SK-N-SH (cell line): ENCODE measurements around the gene ITGA2B. TPM values are rescaled to one million over a fixed set of nuclear protein-coding genes. Genes with fewer than 3 reads are reported as not detected.

ENCODE experiments used
- CTCF ChIA-PET: fragments of 300-600, 350-600 bp; formaldehyde crosslinking; extraction: SDS; loops from one replicate; lab custom pipeline; 2021; lab: Yijun Ruan, JAX
- POLR2A ChIA-PET: fragments of 350-600 bp; sonication (Branson Sonifier 250); formaldehyde crosslinking; extraction: SDS; loops from one replicate; lab custom pipeline; 2020; ENCODE audit warnings: antibody characterized with exemption, inconsistent platforms; lab: Yijun Ruan, JAX
- DNase-seq: peaks from one replicate; pipeline ENCODE4 v3.0.0; 2012
- H2AFZ ChIP-seq: fragments of 200-600 bp; sonication (generic); 2 replicates; pipeline ENCODE4 v1.8.1; 2016; ENCODE audit warnings: antibody characterized with exemption, mild to moderate bottlenecking, low read depth
- H3F3A ChIP-seq: fragments of 200-600 bp; sonication (generic); replicated peaks from 2 replicates; pipeline ENCODE3; 2016; ENCODE audit warnings: antibody characterized with exemption, mild to moderate bottlenecking; ENCODE audit not compliant: insufficient read depth
- H3K27ac ChIP-seq, 2 experiments: fragments of 200-500 bp in 1 of 2; fragments of 200-600 bp in 1 of 2; sonication (Bioruptor generic) in 1 of 2; sonication (generic), shearing (Covaris generic) in 1 of 2; 2 replicates each; pipeline versions ENCODE4 v1.5.1 to v1.6.1; 2014 to 2016; ENCODE audit warnings: low read depth in 2 of 2, inconsistent platforms in 1 of 2, low read length in 1 of 2, mild to moderate bottlenecking in 1 of 2, mixed read lengths in 1 of 2
- H3K27me3 ChIP-seq: fragments of 200-600 bp; sonication (generic), shearing (Covaris generic); 2 replicates; pipeline ENCODE4 v1.6.1; 2016; ENCODE audit warnings: mixed run types; ENCODE audit not compliant: insufficient read depth
- H3K36me3 ChIP-seq, 2 experiments: fragments of 200-500 bp in 1 of 2; fragments of 200-600 bp in 1 of 2; sonication (Bioruptor generic) in 1 of 2; sonication (generic) in 1 of 2; replicated peaks in 1 of 2; 2 replicates each; pipeline versions ENCODE3 to v1.5.1; 2014 to 2016; ENCODE audit warnings: low read length in 1 of 2, mild to moderate bottlenecking in 1 of 2; ENCODE audit not compliant: insufficient read depth in 2 of 2, control insufficient read depth in 1 of 2
- H3K4me1 ChIP-seq, 2 experiments: fragments of 200-500 bp in 1 of 2; fragments of 200-600 bp in 1 of 2; sonication (Bioruptor generic) in 1 of 2; sonication (generic), shearing (Covaris generic) in 1 of 2; 2 replicates each; pipeline versions ENCODE4 v1.5.1 to v1.6.1; 2014 to 2016; ENCODE audit warnings: low read depth in 1 of 2, low read length in 1 of 2, mixed run types in 1 of 2; ENCODE audit not compliant: insufficient read depth in 2 of 2, control insufficient read depth in 1 of 2
- H3K4me2 ChIP-seq: fragments of 200-600 bp; sonication (generic), shearing (Covaris generic); 2 replicates; pipeline ENCODE4 v1.6.1; 2017; ENCODE audit warnings: mixed run types
- H3K4me3 ChIP-seq, 2 experiments: fragments of 200-500 bp in 1 of 2; fragments of 200-600 bp in 1 of 2; sonication (Bioruptor generic) in 1 of 2; sonication (generic), shearing (Covaris generic) in 1 of 2; 2 replicates each; pipeline versions ENCODE4 v1.5.1 to v1.8.1; 2014 to 2016; ENCODE audit warnings: low read depth in 2 of 2, inconsistent platforms in 1 of 2, low read length in 1 of 2, mild to moderate bottlenecking in 1 of 2, mixed read lengths in 1 of 2, moderate library complexity in 1 of 2
- H3K79me2 ChIP-seq: fragments of 200-600 bp; sonication (generic); 2 replicates; pipeline ENCODE4 v1.8.1; 2017; ENCODE audit warnings: mild to moderate bottlenecking; ENCODE audit not compliant: insufficient read depth
- H3K9ac ChIP-seq: fragments of 200-600 bp; sonication (generic); 2 replicates; pipeline ENCODE4 v1.6.1; 2017; ENCODE audit warnings: mixed run types
- H3K9me2 ChIP-seq: fragments of 200-600 bp; sonication (generic); 2 replicates; pipeline ENCODE4 v1.6.1; 2017; ENCODE audit warnings: mixed run types
- H3K9me3 ChIP-seq: fragments of 200-600 bp; sonication (generic); 2 replicates; pipeline ENCODE4 v1.6.1; 2017; ENCODE audit warnings: mixed run types, mild to moderate bottlenecking, moderate library complexity
- H4K20me1 ChIP-seq: fragments of 200-600 bp; sonication (generic); 2 replicates; pipeline ENCODE4 v1.6.1; 2017; ENCODE audit warnings: mild to moderate bottlenecking, mixed run types; ENCODE audit not compliant: insufficient read depth
- ELF1 ChIP-seq: IDR thresholded peaks from 2 replicates; pipeline ENCODE4 v1.4.0; 2012
- EP300 ChIP-seq, 2 experiments: IDR thresholded peaks; 2 replicates each; pipeline versions ENCODE4 v1.4.0 to v1.6.1; 2012; ENCODE audit warnings: borderline replicate concordance in 1 of 2, low read depth in 1 of 2, low read length in 1 of 2
- EZH2phosphoT487 ChIP-seq: fragments of 200-600 bp; sonication (generic); IDR thresholded peaks from 2 replicates; pipeline ENCODE4 v1.6.1; 2017; ENCODE audit warnings: low read depth, mixed run types, mild to moderate bottlenecking, antibody characterized with exemption, moderate library complexity, borderline replicate concordance
- FOXM1 ChIP-seq: IDR thresholded peaks from 2 replicates; pipeline ENCODE4 v1.4.0; 2012; ENCODE audit warnings: low read depth, mild to moderate bottlenecking
- GABPA ChIP-seq: IDR thresholded peaks from 2 replicates; pipeline ENCODE4 v1.4.0; 2012; ENCODE audit warnings: low read depth, mild to moderate bottlenecking
- GATA2 ChIP-seq: sonication (generic); formaldehyde crosslinking; IDR thresholded peaks from 2 replicates; pipeline ENCODE4 v1.5.0; 2020; ENCODE audit warnings: mild to moderate bottlenecking, missing genetic modification reagents
- IRF3 ChIP-seq: fragments of 150-350 bp; IDR thresholded peaks from 2 replicates; pipeline ENCODE4 v1.6.1; 2016; ENCODE audit warnings: mild to moderate bottlenecking, low read depth, low read length
- JUND ChIP-seq: IDR thresholded peaks from 2 replicates; pipeline ENCODE4 v1.4.0; 2012
- MAX ChIP-seq: IDR thresholded peaks from 2 replicates; pipeline ENCODE4 v1.4.0; 2012; ENCODE audit warnings: low read depth
- MEF2A ChIP-seq: IDR thresholded peaks from 2 replicates; pipeline ENCODE4 v1.4.0; 2012; ENCODE audit warnings: low read depth, borderline replicate concordance
- MXI1 ChIP-seq: IDR thresholded peaks from 2 replicates; pipeline ENCODE4 v1.6.1; 2012; ENCODE audit warnings: mild to moderate bottlenecking, low read depth, low read length, improper control_type of control experiment
- NRF1 ChIP-seq: IDR thresholded peaks from 2 replicates; pipeline ENCODE4 v1.6.1; 2012; ENCODE audit warnings: low read depth, mild to moderate bottlenecking, low read length
- PBX3 ChIP-seq: IDR thresholded peaks from 2 replicates; pipeline ENCODE4; 2012
- POLR2AphosphoS5 ChIP-seq: IDR thresholded peaks from 2 replicates; pipeline ENCODE4 v1.6.1; 2012; ENCODE audit warnings: low read depth, low read length
- RAD21 ChIP-seq: IDR thresholded peaks from 2 replicates; pipeline ENCODE4 v1.6.1; 2012; ENCODE audit warnings: mild to moderate bottlenecking, low read length
- RCOR1 ChIP-seq: fragments of 150-350 bp; IDR thresholded peaks from 2 replicates; pipeline ENCODE4 v1.6.1; 2017; ENCODE audit warnings: antibody characterized with exemption, low read length
- SIN3A ChIP-seq: IDR thresholded peaks from 2 replicates; pipeline ENCODE4 v1.6.1; 2012; ENCODE audit warnings: low read depth, mild to moderate bottlenecking, low read length, moderate library complexity, borderline replicate concordance
- SMC3 ChIP-seq: IDR thresholded peaks from 2 replicates; pipeline ENCODE4 v1.6.1; 2012; ENCODE audit warnings: low read depth, low read length, improper control_type of control experiment
- USF1 ChIP-seq: IDR thresholded peaks from 2 replicates; pipeline ENCODE4 v1.4.0; 2012; ENCODE audit warnings: low read depth, borderline replicate concordance
- ZBTB33 ChIP-seq: IDR thresholded peaks from 2 replicates; pipeline ENCODE4 v1.4.0; 2012; ENCODE audit warnings: low read depth, borderline replicate concordance
- WGBS: methylation state at CpG from one replicate; pipeline ENCODE4 v1.1.6; 2017; ENCODE audit warnings: low lambda C conversion rate; 5-methylcytosine and 5-hydroxymethylcytosine counted together
- polyA plus RNA-seq, 3 experiments: library from polyadenylated mRNA; depleted of rRNA; stranded (reverse); fragments of >200 nt; gene quantifications; 2 replicates each; pipeline ENCODE4 v1.2.3, GENCODE V29; 2012

ITGA2B gene
- polyA plus RNA-seq, 1 of the 3 experiments (the other 2 are of a cell fraction), result 1.3 TPM

- Histone ChIP-seq H3K4me1 (no peaks in the 10 kb centered on the region), H3K4me2 (no peak overlapping the region), H3F3A (no peaks in the 10 kb centered on the region), H3K4me3 (no peak overlapping the region), H3K9me2 (no peaks in the 10 kb centered on the region), H2AFZ (no peak overlapping the region), H3K79me2 (no peaks in the 10 kb centered on the region), H3K27me3 (no peaks in the 10 kb centered on the region), H3K9me3 (no peaks in the 10 kb centered on the region), H4K20me1 (no peaks in the 10 kb centered on the region), H3K9ac (no peak overlapping the region), H3K36me3 (no peaks in the 10 kb centered on the region), H3K27ac (no peak overlapping the region)
- TF ChIP-seq GABPA (no peak), PBX3 (no peak), USF1 (no peak), POLR2AphosphoS5 (no peak), EZH2phosphoT487 (no peak), MEF2A (no peak), JUND (no peak), SIN3A (no peak)
- no peak for DNase-seq
- ChIA-PET POLR2A (no interaction called here), CTCF (no interaction called here)
- WGBS, result 76% methylated on average over 14 of the region's 14 CpGs
Measured at GRCh38 chr17:44378171-44378705, 11.2 kb downstream of the ITGA2B start.

GRCh38 chr17:44376779-44377178, 12.7 kb downstream of the ITGA2B start:
- Histone ChIP-seq H3K27ac (no peak overlapping the region), H2AFZ (no peak overlapping the region), H3K79me2 (no peaks in the 10 kb centered on the region), H3K9me3 (no peaks in the 10 kb centered on the region), H3K4me2 (no peak overlapping the region), H3K4me1 (no peaks in the 10 kb centered on the region), H3K9me2 (no peaks in the 10 kb centered on the region), H3K27me3 (no peaks in the 10 kb centered on the region), H3K36me3 (no peaks in the 10 kb centered on the region), H3K4me3 (no peak overlapping the region), H4K20me1 (no peaks in the 10 kb centered on the region), H3K9ac (no peak overlapping the region), H3F3A (no peaks in the 10 kb centered on the region)
- 82% methylated on average over 12 of the region's 12 CpGs for WGBS
- TF ChIP-seq ELF1 (no peak), RAD21 (no peak), MAX (no peak), FOXM1 (no peak), USF1 (no peak), NRF1 (no peak), EP300 (IDR thresholded peaks at IDR 0.05; ENCODE audit: borderline replicate concordance in 1 of 2, low read depth in 1 of 2, low read length in 1 of 2) (no peak), MXI1 (no peak), GATA2 (no peak), ZBTB33 (no peak), IRF3 (no peak), PBX3 (no peak), RCOR1 (no peak), GABPA (no peak), SMC3 (no peak)
- CTCF ChIA-PET, result interaction anchor here (0.6 to 2.4 kb wide), 7 partner anchors 9 to 117 kb away, joined by 3 to 11 read pairs (median 7); partner anchors contain the start of gene FAM171A2
- POLR2A ChIA-PET, result no interaction called here
- no peak for DNase-seq
